ENCODE measurements around the gene IRF2.

The IRF2 gene

DNA sequence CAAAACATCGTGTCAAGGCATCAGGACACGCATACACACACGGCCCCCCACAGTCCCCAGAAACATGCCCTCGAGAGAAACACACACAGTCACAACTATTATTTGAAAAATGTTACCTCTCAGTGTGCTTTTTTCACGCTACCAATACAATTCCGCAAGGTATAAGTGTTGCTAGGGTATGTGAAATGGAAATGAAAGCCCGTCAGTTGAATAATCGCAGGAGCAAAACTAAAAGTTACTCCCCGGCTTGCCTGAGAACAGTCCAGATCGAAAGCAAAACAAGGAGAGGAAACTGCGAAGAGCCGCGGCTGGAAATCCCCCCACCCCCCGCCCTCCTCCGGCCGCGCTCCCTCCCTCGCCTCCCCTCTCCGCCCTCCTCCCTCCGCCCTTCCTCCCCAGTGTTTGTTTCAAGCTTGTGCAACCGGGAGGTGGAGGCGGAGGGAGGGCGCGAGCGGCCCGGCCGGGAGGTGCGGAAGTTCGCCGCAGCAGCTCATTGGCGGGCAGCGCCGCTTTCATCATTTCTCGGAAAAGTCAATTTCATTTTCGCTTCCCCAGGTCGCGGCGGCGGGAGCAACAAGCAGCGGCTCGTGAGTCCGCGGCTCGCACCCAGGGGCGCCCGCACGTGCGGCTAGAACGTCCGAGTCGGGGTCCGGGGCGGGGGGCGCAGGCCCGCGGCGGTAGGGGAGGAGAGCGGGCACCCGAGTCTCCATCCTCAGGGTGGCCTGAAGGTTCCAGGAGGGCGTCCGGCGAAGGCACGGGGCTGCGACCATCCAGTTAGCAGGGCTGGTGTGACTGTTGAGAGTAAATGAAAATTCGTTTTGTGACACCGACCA lies at the start of gene IRF2:
Gene IRF2, minus strand, starts transcription at position 288 of the 833 bp plus-strand sequence. CDS start 45,486 bp downstream, outside the sequence.
- in situ Hi-C loops (cut with MboI; ENCODE audit: low pct_unique_long_range_greater_than_20kb, low sequenced_read_pairs) = no loop called here
- DNase-seq = peak; percentile 96

- no peak for DNase-seq
- in situ Hi-C loops (cut with MboI; ENCODE audit: low pct_unique_long_range_greater_than_20kb, low sequenced_read_pairs) = no loop called here
Observed at GRCh38 chr4:184515606-184516005, 41.3 kb upstream of the IRF2 start.

DNA sequence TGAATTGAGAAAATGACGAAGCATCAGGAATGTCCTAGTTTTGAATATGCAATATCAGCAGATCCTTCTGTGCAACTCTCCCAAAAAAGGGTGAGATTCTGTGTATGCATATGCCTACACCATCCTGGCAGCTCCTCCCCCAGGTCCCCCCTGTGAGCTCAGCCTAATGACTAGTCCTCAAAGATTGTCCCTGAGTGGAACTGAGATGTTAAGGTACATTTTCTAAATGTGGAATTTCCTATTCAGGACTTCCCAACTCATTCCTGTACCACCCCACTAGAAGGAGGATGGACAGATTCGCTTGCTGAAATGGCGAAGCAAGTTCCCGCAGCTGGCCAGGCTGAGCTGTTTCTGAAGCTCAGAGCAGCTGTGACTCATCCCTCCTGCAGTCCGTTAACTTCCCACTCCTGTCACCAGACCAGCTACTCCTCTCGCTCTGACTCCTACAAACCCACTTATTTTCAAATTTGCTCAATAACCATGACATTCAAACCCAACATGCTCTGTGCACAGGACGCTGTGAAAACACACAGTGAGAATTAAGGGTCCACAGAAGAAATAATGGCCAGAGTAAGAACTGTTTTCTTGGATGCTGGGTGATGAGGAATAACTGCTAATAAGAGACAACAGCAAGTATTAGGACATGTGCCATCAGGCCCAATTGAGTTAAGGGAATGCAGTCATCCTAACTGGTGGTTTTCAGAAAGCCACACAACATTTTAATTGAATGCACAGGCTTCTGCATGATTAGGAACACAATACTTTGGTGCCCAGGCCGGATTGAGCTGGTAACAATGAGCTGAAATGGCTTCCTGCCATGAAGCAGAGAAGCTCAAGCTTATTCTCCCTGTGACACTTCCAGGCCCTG lies 40.0 kb upstream of the IRF2 start:
- peak; percentile 60 for DNase-seq
- in situ Hi-C loops (cut with MboI; ENCODE audit: low pct_unique_long_range_greater_than_20kb, low sequenced_read_pairs) = no loop called here

- in situ Hi-C loops (cut with MboI; ENCODE audit: low pct_unique_long_range_greater_than_20kb, low sequenced_read_pairs) = no loop called here
- DNase-seq = no peak
Observed at GRCh38 chr4:184513802-184514120, 39.4 kb upstream of the IRF2 start.

DNA sequence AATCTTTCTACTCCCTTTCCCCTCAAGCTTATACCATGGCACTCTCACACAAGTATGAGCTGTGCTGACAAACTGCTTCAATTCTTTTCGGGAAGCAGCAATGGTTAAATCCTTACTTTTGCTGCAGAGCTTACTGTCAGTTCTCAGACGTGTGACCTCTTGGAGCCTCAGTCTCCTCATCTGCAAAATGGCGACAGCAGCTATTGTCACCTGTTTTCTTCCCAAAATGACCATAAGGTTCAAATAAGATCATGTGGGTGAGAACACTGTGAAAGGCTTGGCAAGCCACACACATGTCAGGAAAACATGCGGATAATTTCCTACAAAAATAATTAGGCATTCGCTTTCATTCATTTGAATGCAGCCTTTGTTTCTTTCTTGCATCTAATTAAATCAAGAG lies 36.8 kb upstream of the IRF2 start:
- DNase-seq = no peak
- in situ Hi-C loops (cut with MboI; ENCODE audit: low pct_unique_long_range_greater_than_20kb, low sequenced_read_pairs) = no loop called here

- in situ Hi-C loops (cut with MboI; ENCODE audit: low pct_unique_long_range_greater_than_20kb, low sequenced_read_pairs) = no loop called here
Observed at GRCh38 chr4:184510401-184510800, 36.1 kb upstream of the IRF2 start.

GRCh38 chr4:184506527-184507121 lies 32.3 kb upstream of the IRF2 start:
- peak; percentile 45 for DNase-seq
- in situ Hi-C loops (cut with MboI; ENCODE audit: low pct_unique_long_range_greater_than_20kb, low sequenced_read_pairs) = no loop called here

More at GRCh38 chr4:184510401-184510800, 36.1 kb upstream of the IRF2 start:
- DNase-seq = no peak

DNA sequence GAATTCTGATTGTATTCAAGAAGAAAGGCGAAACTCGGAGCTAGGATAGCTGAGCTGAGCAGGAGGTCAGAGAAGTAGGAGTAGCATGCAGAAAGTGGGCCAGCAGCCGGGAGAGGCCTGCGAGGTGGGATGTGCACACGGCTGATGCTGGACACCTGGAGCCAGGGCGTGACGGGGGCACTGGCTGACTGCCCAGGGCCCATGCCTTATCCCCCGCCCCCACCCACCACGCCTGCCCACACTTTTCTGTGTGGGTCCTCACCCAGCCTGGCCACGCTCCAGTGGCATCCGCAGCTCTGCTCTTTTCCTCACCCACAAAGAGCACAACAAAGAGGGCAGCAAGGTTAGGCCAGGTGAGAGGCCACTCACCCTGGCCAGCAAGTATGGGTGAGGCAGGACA lies 30.0 kb upstream of the IRF2 start:
- DNase-seq = no peak
- in situ Hi-C loops (cut with MboI; ENCODE audit: low pct_unique_long_range_greater_than_20kb, low sequenced_read_pairs) = no loop called here

DNA sequence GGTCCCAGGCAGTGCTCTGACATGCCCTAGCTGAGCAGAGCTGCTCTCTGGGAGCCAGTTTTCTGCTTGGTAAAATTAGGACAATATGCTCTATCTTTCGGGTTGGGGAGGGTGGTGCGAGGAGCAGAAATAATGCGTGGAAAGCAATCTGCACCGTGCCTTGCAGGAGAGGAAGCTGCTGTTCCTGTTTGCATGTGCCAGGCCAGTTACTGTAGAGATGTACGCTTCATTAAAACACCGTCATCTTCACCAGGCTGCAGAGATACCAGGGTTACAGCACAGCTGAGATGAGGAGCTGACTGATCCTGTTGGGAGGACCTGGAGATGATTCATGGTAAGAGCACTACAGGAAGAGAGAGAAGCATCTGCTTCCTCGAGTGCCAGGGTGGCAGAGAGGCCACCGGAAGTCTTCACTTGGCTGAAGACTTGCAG lies 29.5 kb upstream of the IRF2 start:
- peak; percentile 63 for DNase-seq
- in situ Hi-C loops (cut with MboI; ENCODE audit: low pct_unique_long_range_greater_than_20kb, low sequenced_read_pairs) = no loop called here

DNA sequence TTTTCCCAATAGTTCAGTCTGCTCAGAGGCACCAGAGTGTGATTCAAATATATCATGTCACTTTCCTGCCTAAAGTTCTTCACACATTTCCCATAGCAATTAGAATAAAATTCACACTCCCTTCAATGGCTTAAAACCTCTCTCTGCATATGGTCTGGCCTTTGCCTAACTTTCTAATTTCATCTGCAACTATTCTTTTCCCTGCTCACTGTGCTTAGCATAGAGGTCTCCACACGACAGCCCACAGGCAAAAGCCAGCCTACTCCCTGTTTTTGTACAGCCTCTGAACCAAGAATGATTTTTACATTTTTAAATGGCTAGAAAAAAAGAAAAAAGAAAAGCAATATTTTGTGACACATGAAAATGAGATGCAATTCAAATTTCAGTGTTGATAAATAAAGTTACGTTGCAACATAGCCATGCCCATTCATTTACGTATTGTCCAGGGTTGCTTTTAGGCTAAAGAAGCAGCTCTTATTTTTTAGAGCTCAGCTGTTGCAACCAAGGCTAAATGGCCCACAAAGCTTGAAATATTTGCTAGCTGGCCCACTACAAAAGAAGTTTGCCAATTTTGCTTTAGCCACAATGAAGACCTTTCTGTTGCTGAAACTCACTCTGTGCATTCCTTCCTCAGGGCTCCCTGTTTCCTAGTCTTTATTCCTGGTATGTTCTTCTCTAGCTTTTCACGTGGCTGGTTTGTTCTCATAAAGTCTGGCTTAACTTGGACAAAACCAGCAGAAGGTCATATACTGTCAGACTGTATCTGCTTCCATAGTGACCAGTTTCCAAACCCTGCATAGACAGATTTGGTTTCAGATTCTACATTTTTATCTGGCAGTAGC lies 26.6 kb upstream of the IRF2 start:
- in situ Hi-C loops (cut with MboI; ENCODE audit: low pct_unique_long_range_greater_than_20kb, low sequenced_read_pairs) = no loop called here
- DNase-seq = no peak

DNA sequence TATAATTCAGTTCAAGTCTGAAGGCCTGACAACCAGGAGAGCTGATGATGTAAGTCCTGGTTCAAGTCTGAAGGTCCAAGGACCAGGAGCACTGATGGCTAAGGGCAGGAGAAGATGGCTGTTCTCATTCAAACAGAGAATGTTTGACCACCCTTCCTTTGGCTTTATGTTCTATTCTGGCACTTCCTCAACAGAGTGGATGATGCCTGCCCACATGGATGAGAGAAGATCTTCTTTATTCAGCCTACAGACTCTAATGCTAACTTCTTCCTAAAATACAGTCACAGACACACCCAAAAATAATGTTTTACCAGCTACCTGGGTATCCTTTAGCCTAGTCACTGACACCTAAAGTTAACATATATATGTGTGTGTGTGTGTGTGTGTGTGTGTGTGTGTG lies 25.6 kb upstream of the IRF2 start:
- in situ Hi-C loops (cut with MboI; ENCODE audit: low pct_unique_long_range_greater_than_20kb, low sequenced_read_pairs) = no loop called here
- DNase-seq = no peak

DNA sequence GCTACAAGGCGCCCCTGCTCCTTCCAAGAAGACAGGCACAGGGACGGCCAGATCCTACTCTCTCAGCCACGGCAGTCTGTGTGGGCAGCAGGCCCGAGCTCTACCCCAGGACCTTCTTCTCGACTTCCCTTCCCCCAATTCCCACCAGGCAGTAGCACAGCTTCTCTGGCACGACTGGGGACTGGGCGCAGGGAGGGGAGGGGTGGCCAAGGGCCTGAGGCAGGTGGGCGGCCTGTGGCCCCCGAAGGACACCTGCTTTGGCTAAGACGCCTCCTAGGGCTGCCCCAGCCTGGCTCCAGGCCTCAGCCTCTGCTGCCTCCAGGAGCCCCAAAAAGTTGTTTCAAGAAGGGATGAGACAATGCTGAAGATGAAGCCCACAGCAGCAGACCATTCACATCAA lies 24.2 kb upstream of the IRF2 start:
- in situ Hi-C loops (cut with MboI; ENCODE audit: low pct_unique_long_range_greater_than_20kb, low sequenced_read_pairs) = no loop called here
- DNase-seq = no peak

- no peak for DNase-seq
- in situ Hi-C loops (cut with MboI; ENCODE audit: low pct_unique_long_range_greater_than_20kb, low sequenced_read_pairs) = no loop called here
Observed at GRCh38 chr4:184489771-184490170, 15.4 kb upstream of the IRF2 start.

DNA sequence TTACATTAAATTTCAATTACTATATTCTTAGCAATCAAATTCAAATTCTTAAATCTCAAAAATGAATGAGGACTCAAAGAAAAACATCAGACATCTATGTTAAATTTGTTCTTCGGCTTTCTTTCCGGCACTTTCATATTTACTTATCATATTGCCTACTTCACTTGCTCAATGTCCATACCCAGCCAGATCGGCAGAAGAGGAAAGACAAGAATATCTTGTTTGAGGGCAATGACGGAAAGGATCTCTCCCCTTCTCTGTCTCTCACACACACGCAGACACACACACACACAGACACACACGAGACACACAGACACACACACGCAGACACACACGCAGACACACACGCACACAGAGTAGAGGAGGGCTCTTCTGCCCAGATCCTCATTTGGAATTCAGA lies 13.2 kb upstream of the IRF2 start:
- no peak for DNase-seq
- in situ Hi-C loops (cut with MboI; ENCODE audit: low pct_unique_long_range_greater_than_20kb, low sequenced_read_pairs) = no loop called here

- in situ Hi-C loops (cut with MboI; ENCODE audit: low pct_unique_long_range_greater_than_20kb, low sequenced_read_pairs) = no loop called here
- no peak for DNase-seq
Observed at GRCh38 chr4:184485279-184485678, 10.9 kb upstream of the IRF2 start.

DNA sequence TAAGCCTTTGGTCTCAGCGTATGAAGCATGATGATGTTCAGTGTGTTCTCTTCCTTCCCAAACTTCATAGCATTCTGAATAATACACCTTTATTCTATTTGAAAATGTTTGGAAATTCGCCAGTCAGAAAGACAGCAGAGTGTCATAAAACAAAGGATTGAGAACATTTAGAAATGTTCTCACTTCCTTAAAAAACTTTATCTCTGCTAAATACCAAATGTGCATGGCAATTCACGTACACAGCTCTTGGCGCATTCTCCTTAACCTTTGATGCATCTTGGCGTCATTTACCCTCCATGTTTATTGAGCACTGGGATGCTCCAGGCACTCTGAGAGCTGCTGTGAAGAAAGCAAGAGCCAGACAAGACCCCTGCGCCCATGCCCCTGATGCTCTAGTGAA lies 7.2 kb upstream of the IRF2 start:
- in situ Hi-C loops (cut with MboI; ENCODE audit: low pct_unique_long_range_greater_than_20kb, low sequenced_read_pairs) = no loop called here
- DNase-seq = no peak

- in situ Hi-C loops (cut with MboI; ENCODE audit: low pct_unique_long_range_greater_than_20kb, low sequenced_read_pairs) = no loop called here
- no peak for DNase-seq
Observed at GRCh38 chr4:184479516-184479950, 5.2 kb upstream of the IRF2 start.

DNA sequence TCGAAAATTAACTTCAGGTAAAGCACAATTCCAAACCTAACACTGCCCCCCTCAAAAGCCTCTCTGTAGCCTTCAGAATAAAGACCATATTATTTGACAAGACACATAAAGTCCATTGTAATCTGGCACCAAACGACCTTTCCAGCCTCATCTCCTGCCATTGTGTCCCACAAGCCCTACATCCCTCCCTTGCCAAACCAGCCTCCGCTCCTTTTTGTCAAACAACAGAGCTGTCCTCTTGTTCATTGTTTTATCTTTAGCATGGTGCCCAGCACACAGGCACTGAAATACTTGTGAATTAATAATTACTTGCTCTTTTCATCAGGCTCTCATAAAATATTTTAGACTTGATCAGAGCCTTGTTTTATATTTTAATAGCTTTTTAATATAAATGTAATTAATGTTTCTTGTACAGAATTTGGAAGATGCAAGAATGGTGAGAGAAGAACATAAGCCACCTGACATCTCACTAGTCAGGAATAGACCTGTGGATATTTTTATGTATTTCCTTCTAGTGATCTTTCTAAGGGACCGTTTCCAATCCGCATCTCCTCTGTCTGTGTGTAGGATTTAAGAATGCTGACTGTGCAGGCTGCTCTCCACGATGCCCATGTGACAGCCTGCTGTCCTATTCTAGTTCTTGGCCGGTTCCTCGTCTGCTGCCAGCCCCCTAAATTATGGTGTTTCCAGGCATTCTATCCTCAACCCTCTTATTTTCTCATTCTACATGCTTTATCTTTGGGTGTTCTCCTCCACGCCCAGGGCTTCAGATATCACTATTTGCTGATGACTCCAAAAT lies 3.0 kb upstream of the IRF2 start:
- DNase-seq = no peak
- in situ Hi-C loops (cut with MboI; ENCODE audit: low pct_unique_long_range_greater_than_20kb, low sequenced_read_pairs) = no loop called here

Data from KBM-7 (cell line).